ENCODE measurements around the gene TMEM183A. TPM values are rescaled to one million over a fixed set of nuclear protein-coding genes. Genes with fewer than 3 reads are reported as not detected.

The TMEM183A gene
- total and polyA plus RNA-seq, 9 donors = 42.0 to 72.4 (median 46.6) TPM

- Histone ChIP-seq H3K4me1 (ENCODE audit: insufficient read depth) (peaks cover 4% of the 10 kb centered on the region), H3K36me3 (no peaks in the 10 kb centered on the region), H3K27me3 (no peaks in the 10 kb centered on the region), H3K9me3 (no peaks in the 10 kb centered on the region), H3K4me3 (no peak overlapping the region), H3K27ac (no peak overlapping the region)
- TF ChIP-seq EP300 (IDR thresholded peaks at IDR 0.05) = no peak
- TF ChIP-seq POLR2A (IDR thresholded peaks at IDR 0.05) = no peak
- no peak for TF ChIP-seq CTCF (IDR thresholded peaks at IDR 0.05)
- 87 to 89% (median 88%) methylated on average over 3 of the region's 3 CpGs for WGBS, 3 donors
- no peak for DNase-seq
- intact Hi-C loops (cut with DNase I) = no loop called here
These were observed 65.7 kb downstream of the TMEM183A start for GRCh38 chr1:203072911-203073310.

GRCh38 chr1:203073469-203073868 is 66.3 kb downstream of the TMEM183A start:
- DNase-seq = no peak
- intact Hi-C loops (cut with DNase I) = no loop called here
- TF ChIP-seq EP300 (IDR thresholded peaks at IDR 0.05) = no peak
- TF ChIP-seq POLR2A (IDR thresholded peaks at IDR 0.05) = no peak
- no peak for TF ChIP-seq CTCF (IDR thresholded peaks at IDR 0.05)
- Histone ChIP-seq H3K4me1 (ENCODE audit: insufficient read depth) (peaks cover 4% of the 10 kb centered on the region), H3K36me3 (no peaks in the 10 kb centered on the region), H3K4me3 (no peak overlapping the region), H3K27me3 (no peaks in the 10 kb centered on the region), H3K27ac (no peak overlapping the region), H3K9me3 (no peaks in the 10 kb centered on the region)
- 89 to 95% (median 95%) methylated on average over 2 of the region's 2 CpGs for WGBS, 3 donors

Other genes with a start within 250 kb of the TMEM183A start
- gene KDM5B, start 199.0 kb upstream of the TMEM183A start, total RNA-seq = 10 to 100 TPM; 47.2 to 80.3 (median 56.1) TPM
- 10 to 100 TPM; 19.6 to 39.4 TPM for gene KDM5B, start 199.0 kb upstream of the TMEM183A start, polyA plus RNA-seq
- gene PCAT6, start 196.4 kb upstream of the TMEM183A start, total RNA-seq = 1 to 10 TPM in 3 of 7 donors, under 1 TPM in 2, not detected in 2; 0.57 to 1.2 (median 1.0) TPM
- gene PCAT6, start 196.4 kb upstream of the TMEM183A start, polyA plus RNA-seq = 1 to 10 TPM; 1.5 to 2.8 TPM
- 1 to 10 TPM; 2.7 to 6.0 (median 3.9) TPM for gene RABIF, start 118.2 kb upstream of the TMEM183A start, total RNA-seq
- gene RABIF, start 118.2 kb upstream of the TMEM183A start, polyA plus RNA-seq = 10 to 100 TPM in 1 of 2 donors, 1 to 10 TPM in 1; 2.8 to 11.7 TPM
- 10 to 100 TPM; 11.2 to 29.7 (median 20.1) TPM for gene KLHL12, start 80.1 kb upstream of the TMEM183A start, total RNA-seq
- gene KLHL12, start 80.1 kb upstream of the TMEM183A start, polyA plus RNA-seq = 10 to 100 TPM; 13.5 to 25.4 TPM
- gene ADIPOR1, start 49.1 kb upstream of the TMEM183A start, total RNA-seq = 10 to 100 TPM; 39.7 to 67.9 (median 49.7) TPM
- 100 to 1,000 TPM in 1 of 2 donors, 10 to 100 TPM in 1; 45.6 to 119 TPM for gene ADIPOR1, start 49.1 kb upstream of the TMEM183A start, polyA plus RNA-seq
- 10 to 100 TPM; 39.3 to 61.6 (median 52.5) TPM for gene CYB5R1, start 40.1 kb upstream of the TMEM183A start, total RNA-seq
- gene CYB5R1, start 40.1 kb upstream of the TMEM183A start, polyA plus RNA-seq = 10 to 100 TPM; 46.8 to 82.5 TPM
- gene PPFIA4, start 19.1 kb downstream of the TMEM183A start, total RNA-seq = 1 to 10 TPM; 1.0 to 2.6 (median 1.6) TPM
- under 1 TPM; 0.35 to 0.53 TPM for gene PPFIA4, start 19.1 kb downstream of the TMEM183A start, polyA plus RNA-seq
- not detected for gene MYOG, start 78.6 kb downstream of the TMEM183A start, total RNA-seq
- gene MYOG, start 78.6 kb downstream of the TMEM183A start, polyA plus RNA-seq = not detected
- 1 to 10 TPM in 1 of 7 donors, under 1 TPM in 6; 0.15 to 1.3 (median 0.70) TPM for gene ADORA1, start 120.4 kb downstream of the TMEM183A start, total RNA-seq
- under 1 TPM; 0.17 to 0.27 TPM for gene ADORA1, start 120.4 kb downstream of the TMEM183A start, polyA plus RNA-seq
- under 1 TPM in 3 of 7 donors, not detected in 4; 0.10 to 0.27 (median 0.23) TPM for gene MYBPH, start 168.5 kb downstream of the TMEM183A start, total RNA-seq
- gene MYBPH, start 168.5 kb downstream of the TMEM183A start, polyA plus RNA-seq = under 1 TPM in 1 of 2 donors, not detected in 1; 0.04 TPM
- gene CHI3L1, start 179.3 kb downstream of the TMEM183A start, total RNA-seq = 10 to 100 TPM in 3 of 7 donors, 1 to 10 TPM in 3, not detected in 1; 4.0 to 70.5 (median 10.2) TPM
- gene CHI3L1, start 179.3 kb downstream of the TMEM183A start, polyA plus RNA-seq = 1 to 10 TPM; 6.4 TPM
- 10 to 100 TPM in 1 of 7 donors, 1 to 10 TPM in 1, under 1 TPM in 2, not detected in 3; 0.08 to 26.9 (median 0.77) TPM for gene CHIT1, start 222.3 kb downstream of the TMEM183A start, total RNA-seq
- gene CHIT1, start 222.3 kb downstream of the TMEM183A start, polyA plus RNA-seq = 1 to 10 TPM in 1 of 2 donors, under 1 TPM in 1; 0.50 to 7.0 TPM

Data from ovary (tissue), 9 donors.